Kidney epithelial cell (primary cell): ENCODE measurements around the gene IMPA2. TPM values are rescaled to one million over a fixed set of nuclear protein-coding genes. Genes with fewer than 3 reads are reported as not detected.

Source experiments
- DNase-seq: peaks from one replicate; pipeline ENCODE4 v3.0.0-alpha.2; 2010; ENCODE audit warnings: low read depth
- H3K27me3 ChIP-seq: 2 replicates; pipeline ENCODE4 v1.6.0; 2011; ENCODE audit warnings: low read length; ENCODE audit not compliant: control insufficient read depth, insufficient read depth
- H3K36me3 ChIP-seq: 2 replicates; pipeline ENCODE4 v1.5.1; 2011; ENCODE audit warnings: low read length; ENCODE audit not compliant: control insufficient read depth, insufficient read depth
- H3K4me3 ChIP-seq: 2 replicates; pipeline ENCODE4 v1.5.1; 2011; ENCODE audit warnings: low read depth, mild to moderate bottlenecking, control low read depth, low read length
- total RNA-seq: library from RNA; depleted of rRNA; stranded (reverse); fragments of >200 nt; gene quantifications from 2 replicates; pipeline ENCODE4 v1.2.3, GENCODE V29; 2015
- TF ChIP-seq, protein P1 (sequence below): IDR thresholded peaks from 2 replicates; pipeline ENCODE4 v1.5.1; 2011; ENCODE audit warnings: mild to moderate bottlenecking, moderate library complexity, low read length, control low read depth, inconsistent platforms; ENCODE audit not compliant: insufficient read depth, poor library complexity, severe bottlenecking

The IMPA2 gene
- total RNA-seq, 1 donor from 2014 or later: 24.9 TPM

DNA sequence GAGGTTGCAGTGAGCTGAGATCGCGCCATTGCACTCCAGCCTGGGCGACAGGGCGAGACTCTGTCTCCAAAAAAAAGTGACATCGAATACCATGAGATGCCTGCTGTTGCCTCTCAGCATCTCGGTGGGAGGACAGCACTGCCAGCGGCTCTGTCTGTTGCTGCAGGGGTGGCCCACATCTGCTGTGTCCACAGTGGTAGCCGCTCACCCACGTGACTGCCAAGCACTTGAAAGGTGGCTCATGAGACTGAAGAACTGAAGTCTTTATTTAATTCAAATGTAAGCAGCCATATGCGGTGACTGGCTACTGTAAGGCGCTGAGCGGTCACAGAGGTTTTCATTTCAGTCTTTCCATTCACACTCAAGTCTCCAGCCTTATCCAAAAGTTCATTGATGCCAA is 25.8 kb downstream of the IMPA2 start:
- H3K4me3 ChIP-seq: no peak overlapping the region
- peaks cover 1% of the 10 kb centered on the region for H3K36me3 ChIP-seq
- TF ChIP-seq, protein P1, sequence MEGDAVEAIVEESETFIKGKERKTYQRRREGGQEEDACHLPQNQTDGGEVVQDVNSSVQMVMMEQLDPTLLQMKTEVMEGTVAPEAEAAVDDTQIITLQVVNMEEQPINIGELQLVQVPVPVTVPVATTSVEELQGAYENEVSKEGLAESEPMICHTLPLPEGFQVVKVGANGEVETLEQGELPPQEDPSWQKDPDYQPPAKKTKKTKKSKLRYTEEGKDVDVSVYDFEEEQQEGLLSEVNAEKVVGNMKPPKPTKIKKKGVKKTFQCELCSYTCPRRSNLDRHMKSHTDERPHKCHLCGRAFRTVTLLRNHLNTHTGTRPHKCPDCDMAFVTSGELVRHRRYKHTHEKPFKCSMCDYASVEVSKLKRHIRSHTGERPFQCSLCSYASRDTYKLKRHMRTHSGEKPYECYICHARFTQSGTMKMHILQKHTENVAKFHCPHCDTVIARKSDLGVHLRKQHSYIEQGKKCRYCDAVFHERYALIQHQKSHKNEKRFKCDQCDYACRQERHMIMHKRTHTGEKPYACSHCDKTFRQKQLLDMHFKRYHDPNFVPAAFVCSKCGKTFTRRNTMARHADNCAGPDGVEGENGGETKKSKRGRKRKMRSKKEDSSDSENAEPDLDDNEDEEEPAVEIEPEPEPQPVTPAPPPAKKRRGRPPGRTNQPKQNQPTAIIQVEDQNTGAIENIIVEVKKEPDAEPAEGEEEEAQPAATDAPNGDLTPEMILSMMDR: no peak
- DNase-seq: no peak
- H3K27me3 ChIP-seq: no peaks in the 10 kb centered on the region

DNA sequence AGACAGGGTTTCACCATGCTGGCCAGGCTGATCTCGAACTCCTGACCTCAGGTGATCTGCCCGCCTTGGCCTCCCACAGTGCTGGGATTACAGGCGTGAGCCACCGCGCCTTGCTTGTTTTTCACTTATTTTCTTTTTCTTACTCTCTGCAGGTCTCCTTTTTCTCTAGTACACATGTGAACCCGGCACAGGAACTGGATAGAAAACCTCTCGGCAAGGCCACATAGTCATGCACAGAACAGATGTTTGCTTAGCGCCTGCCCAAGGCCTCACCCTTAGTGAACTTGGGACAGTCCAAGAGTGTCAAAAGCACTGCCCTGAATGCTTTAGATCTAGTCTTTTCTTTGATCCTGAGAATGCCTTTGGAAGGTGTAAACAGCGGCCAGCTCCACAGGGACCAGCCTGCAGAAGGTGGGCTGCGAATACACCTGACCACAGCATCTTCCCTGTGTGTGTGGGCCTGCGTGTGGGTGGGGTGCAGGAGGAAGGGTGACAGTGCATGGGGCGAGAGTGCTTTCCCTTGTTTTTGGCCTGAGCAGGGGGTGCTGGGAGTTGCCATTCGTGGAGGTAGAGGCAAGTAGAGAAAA is 27.0 kb downstream of the IMPA2 start:
- Histone ChIP-seq H3K4me3 (no peak overlapping the region), H3K36me3 (peaks cover 1% of the 10 kb centered on the region), H3K27me3 (no peaks in the 10 kb centered on the region)
- DNase-seq: no peak
- TF ChIP-seq, protein P1: no peak

DNA sequence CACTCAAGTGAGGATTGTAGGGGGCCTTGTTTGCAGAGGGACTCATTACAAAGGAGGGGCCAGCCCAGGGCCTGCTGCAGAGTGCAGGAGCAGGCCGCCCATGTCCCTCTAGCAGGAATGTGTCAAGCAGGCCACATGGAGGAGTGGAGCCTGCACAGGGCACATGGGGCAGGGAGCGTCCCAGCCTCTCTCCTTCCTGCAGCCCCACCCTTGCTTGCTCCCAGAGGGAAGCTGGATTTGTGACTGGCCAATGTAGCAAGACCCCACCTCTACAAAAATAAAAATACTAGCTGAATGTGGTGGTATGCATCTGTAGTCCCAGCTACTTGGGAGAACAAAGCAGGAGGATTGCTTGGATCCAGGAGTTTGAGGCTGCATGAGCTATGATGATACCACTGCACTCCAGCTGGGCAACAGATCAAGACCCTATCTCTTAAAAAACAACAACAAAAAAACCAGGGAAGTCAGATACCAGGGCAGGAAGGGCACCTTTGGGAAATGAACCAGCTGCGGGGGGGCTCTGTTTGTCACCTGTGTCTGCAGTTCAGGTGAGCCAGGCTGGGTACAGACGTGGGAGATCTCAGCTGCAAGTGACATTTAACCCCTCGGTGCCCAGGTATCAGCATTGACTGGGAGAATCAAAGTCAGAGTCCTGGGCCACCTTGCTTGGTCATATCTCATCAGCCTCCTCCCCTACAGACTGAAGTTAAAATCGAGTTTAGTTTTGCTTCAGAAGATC is 27.7 kb downstream of the IMPA2 start:
- no peaks in the 10 kb centered on the region for H3K27me3 ChIP-seq
- peaks cover 1% of the 10 kb centered on the region for H3K36me3 ChIP-seq
- H3K4me3 ChIP-seq: no peak overlapping the region
- TF ChIP-seq, protein P1: no peak
- no peak for DNase-seq

DNA sequence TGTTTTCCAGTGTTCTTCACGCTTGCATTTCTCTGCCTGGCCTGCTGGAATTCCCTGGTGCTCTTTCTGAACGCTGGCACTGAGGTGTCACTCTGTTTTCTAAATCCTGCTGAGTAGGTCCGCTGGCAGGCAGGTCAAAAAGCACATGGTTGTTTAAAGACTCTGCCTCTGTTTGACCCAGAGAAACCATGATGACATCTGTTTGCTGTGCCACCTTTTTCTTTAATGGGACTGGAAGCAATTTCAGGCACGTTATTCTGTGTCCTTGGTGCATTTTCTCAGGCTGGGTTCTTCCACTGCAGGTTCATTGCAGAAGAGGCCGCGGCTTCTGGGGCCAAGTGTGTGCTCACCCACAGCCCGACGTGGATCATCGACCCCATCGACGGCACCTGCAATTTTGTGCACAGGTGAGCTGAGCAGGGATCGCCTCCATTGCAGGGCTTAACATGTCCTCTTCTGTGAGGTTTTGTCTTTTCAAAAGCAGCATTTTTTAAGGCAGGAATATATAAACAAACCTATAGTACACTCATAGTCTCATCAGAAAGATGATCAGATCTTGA is 28.4 kb downstream of the IMPA2 start:
- DNase-seq: no peak
- TF ChIP-seq, protein P1: no peak
- Histone ChIP-seq H3K27me3 (no peaks in the 10 kb centered on the region), H3K4me3 (no peak overlapping the region), H3K36me3 (peaks cover 3% of the 10 kb centered on the region)

DNA sequence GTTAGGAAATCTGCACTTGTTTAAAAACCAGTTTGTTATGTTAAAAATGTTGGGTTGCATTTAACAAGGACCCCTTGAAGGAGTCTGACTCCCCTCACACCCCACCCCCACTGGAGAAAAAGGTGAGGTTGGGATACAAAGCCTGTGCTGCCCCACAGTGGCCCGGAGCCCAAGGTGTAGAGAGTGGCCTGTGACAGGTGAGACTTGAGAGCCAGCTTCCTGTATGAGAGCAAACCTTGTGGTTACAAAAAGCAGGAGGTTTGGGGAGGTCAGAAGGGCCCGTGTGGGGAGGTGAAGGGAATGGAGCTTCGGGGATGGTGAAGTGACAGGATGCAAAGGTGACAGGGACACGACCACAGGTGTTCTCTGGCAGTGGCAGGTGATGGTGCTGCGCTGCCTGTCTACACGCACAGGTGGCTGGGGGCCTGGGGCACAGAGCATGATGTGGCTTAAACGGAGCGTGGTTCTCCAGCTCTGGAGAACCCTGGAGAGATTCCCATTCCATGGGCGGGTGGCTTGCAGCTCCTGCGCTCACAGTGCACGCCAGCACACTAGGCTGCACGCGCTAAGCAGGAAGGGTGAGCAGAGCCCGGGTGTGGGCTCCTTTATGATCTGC is 29.0 kb downstream of the IMPA2 start:
- no peak for DNase-seq
- TF ChIP-seq, protein P1: no peak
- H3K27me3 ChIP-seq: no peaks in the 10 kb centered on the region
- peaks cover 3% of the 10 kb centered on the region for H3K36me3 ChIP-seq
- H3K4me3 ChIP-seq: no peak overlapping the region
